GM19239 (cell line): ENCODE measurements around the gene TRIO.

Experiments used
- DNase-seq: peaks from one replicate; pipeline ENCODE4 v3.0.0; 2011; ENCODE audit warnings: low spot score; ENCODE audit not compliant: insufficient read length
- FAIRE-seq: peaks from 2 replicates; lab custom pipeline; 2011; peaks lifted over from hg19 to GRCh38; lab: Jason Lieb, UNC

TRIO gene

GRCh38 chr5:14273207-14273767 lies 130.1 kb downstream of the TRIO start:
- no peak for FAIRE-seq
- no peak for DNase-seq

GRCh38 chr5:14276380-14276779 lies 133.2 kb downstream of the TRIO start:
- no peak for DNase-seq
- no peak for FAIRE-seq

- peak; percentile 74 for FAIRE-seq
- DNase-seq, result no peak
These were observed 134.5 kb downstream of the TRIO start for GRCh38 chr5:14277385-14278320.

- DNase-seq (no peak), FAIRE-seq (no peak)
These were observed 137.2 kb downstream of the TRIO start for GRCh38 chr5:14280294-14280854.

GRCh38 chr5:14281746-14282181 lies 138.6 kb downstream of the TRIO start:
- FAIRE-seq, result no peak
- no peak for DNase-seq

GRCh38 chr5:14283139-14283538 lies 140.0 kb downstream of the TRIO start:
- no peak for FAIRE-seq
- DNase-seq, result no peak

- no peak for DNase-seq
- no peak for FAIRE-seq
These were observed 141.4 kb downstream of the TRIO start for GRCh38 chr5:14284392-14285148.

GRCh38 chr5:14286007-14286406 lies 142.9 kb downstream of the TRIO start:
- DNase-seq, result no peak
- no peak for FAIRE-seq

GRCh38 chr5:14286574-14287421 lies 143.7 kb downstream of the TRIO start:
- DNase-seq, result no peak
- FAIRE-seq, result peak; percentile 91

GRCh38 chr5:14292766-14293658 lies 149.9 kb downstream of the TRIO start:
- FAIRE-seq (no peak), DNase-seq (no peak)

- FAIRE-seq, result no peak
- no peak for DNase-seq
These were observed 152.5 kb downstream of the TRIO start for GRCh38 chr5:14295610-14296009.

- DNase-seq (no peak), FAIRE-seq (no peak)
These were observed 153.6 kb downstream of the TRIO start for GRCh38 chr5:14296533-14297331.

- FAIRE-seq (no peak), DNase-seq (no peak)
These were observed 154.6 kb downstream of the TRIO start for GRCh38 chr5:14297697-14298096.

GRCh38 chr5:14298126-14298847 lies 155.1 kb downstream of the TRIO start:
- FAIRE-seq, result no peak
- no peak for DNase-seq

GRCh38 chr5:14299666-14300065 lies 156.5 kb downstream of the TRIO start:
- FAIRE-seq, result no peak
- no peak for DNase-seq

- no peak for DNase-seq
- no peak for FAIRE-seq
These were observed 158.0 kb downstream of the TRIO start for GRCh38 chr5:14301186-14301585.

- no peak for FAIRE-seq
- DNase-seq, result no peak
These were observed 159.2 kb downstream of the TRIO start for GRCh38 chr5:14302330-14302729.
